SK-N-SH (cell line): ENCODE measurements around the gene SLC9A5. TPM values are rescaled to one million over a fixed set of nuclear protein-coding genes. Genes with fewer than 3 reads are reported as not detected.

Experiments used
- CTCF ChIA-PET: fragments of 300-600, 350-600 bp; formaldehyde crosslinking; extraction: SDS; loops from one replicate; lab custom pipeline; 2021; lab: Yijun Ruan, JAX
- POLR2A ChIA-PET: fragments of 350-600 bp; sonication (Branson Sonifier 250); formaldehyde crosslinking; extraction: SDS; loops from one replicate; lab custom pipeline; 2020; ENCODE audit warnings: antibody characterized with exemption, inconsistent platforms; lab: Yijun Ruan, JAX
- DNase-seq: peaks from one replicate; pipeline ENCODE4 v3.0.0; 2012
- H2AFZ ChIP-seq: fragments of 200-600 bp; sonication (generic); 2 replicates; pipeline ENCODE4 v1.8.1; 2016; ENCODE audit warnings: antibody characterized with exemption, mild to moderate bottlenecking, low read depth
- H3F3A ChIP-seq: fragments of 200-600 bp; sonication (generic); replicated peaks from 2 replicates; pipeline ENCODE3; 2016; ENCODE audit warnings: antibody characterized with exemption, mild to moderate bottlenecking; ENCODE audit not compliant: insufficient read depth
- H3K27ac ChIP-seq, 2 experiments: fragments of 200-500 bp in 1 of 2; fragments of 200-600 bp in 1 of 2; sonication (Bioruptor generic) in 1 of 2; sonication (generic), shearing (Covaris generic) in 1 of 2; 2 replicates each; pipeline versions ENCODE4 v1.5.1 to v1.6.1; 2014 to 2016; ENCODE audit warnings: low read depth in 2 of 2, inconsistent platforms in 1 of 2, low read length in 1 of 2, mild to moderate bottlenecking in 1 of 2, mixed read lengths in 1 of 2
- H3K27me3 ChIP-seq: fragments of 200-600 bp; sonication (generic), shearing (Covaris generic); 2 replicates; pipeline ENCODE4 v1.6.1; 2016; ENCODE audit warnings: mixed run types; ENCODE audit not compliant: insufficient read depth
- H3K36me3 ChIP-seq, 2 experiments: fragments of 200-500 bp in 1 of 2; fragments of 200-600 bp in 1 of 2; sonication (Bioruptor generic) in 1 of 2; sonication (generic) in 1 of 2; replicated peaks in 1 of 2; 2 replicates each; pipeline versions ENCODE3 to v1.5.1; 2014 to 2016; ENCODE audit warnings: low read length in 1 of 2, mild to moderate bottlenecking in 1 of 2; ENCODE audit not compliant: insufficient read depth in 2 of 2, control insufficient read depth in 1 of 2
- H3K4me1 ChIP-seq, 2 experiments: fragments of 200-500 bp in 1 of 2; fragments of 200-600 bp in 1 of 2; sonication (Bioruptor generic) in 1 of 2; sonication (generic), shearing (Covaris generic) in 1 of 2; 2 replicates each; pipeline versions ENCODE4 v1.5.1 to v1.6.1; 2014 to 2016; ENCODE audit warnings: low read depth in 1 of 2, low read length in 1 of 2, mixed run types in 1 of 2; ENCODE audit not compliant: insufficient read depth in 2 of 2, control insufficient read depth in 1 of 2
- H3K4me2 ChIP-seq: fragments of 200-600 bp; sonication (generic), shearing (Covaris generic); 2 replicates; pipeline ENCODE4 v1.6.1; 2017; ENCODE audit warnings: mixed run types
- H3K4me3 ChIP-seq, 2 experiments: fragments of 200-500 bp in 1 of 2; fragments of 200-600 bp in 1 of 2; sonication (Bioruptor generic) in 1 of 2; sonication (generic), shearing (Covaris generic) in 1 of 2; 2 replicates each; pipeline versions ENCODE4 v1.5.1 to v1.8.1; 2014 to 2016; ENCODE audit warnings: low read depth in 2 of 2, inconsistent platforms in 1 of 2, low read length in 1 of 2, mild to moderate bottlenecking in 1 of 2, mixed read lengths in 1 of 2, moderate library complexity in 1 of 2
- H3K79me2 ChIP-seq: fragments of 200-600 bp; sonication (generic); 2 replicates; pipeline ENCODE4 v1.8.1; 2017; ENCODE audit warnings: mild to moderate bottlenecking; ENCODE audit not compliant: insufficient read depth
- H3K9ac ChIP-seq: fragments of 200-600 bp; sonication (generic); 2 replicates; pipeline ENCODE4 v1.6.1; 2017; ENCODE audit warnings: mixed run types
- H3K9me2 ChIP-seq: fragments of 200-600 bp; sonication (generic); 2 replicates; pipeline ENCODE4 v1.6.1; 2017; ENCODE audit warnings: mixed run types
- H3K9me3 ChIP-seq: fragments of 200-600 bp; sonication (generic); 2 replicates; pipeline ENCODE4 v1.6.1; 2017; ENCODE audit warnings: mixed run types, mild to moderate bottlenecking, moderate library complexity
- H4K20me1 ChIP-seq: fragments of 200-600 bp; sonication (generic); 2 replicates; pipeline ENCODE4 v1.6.1; 2017; ENCODE audit warnings: mild to moderate bottlenecking, mixed run types; ENCODE audit not compliant: insufficient read depth
- CHD2 ChIP-seq: fragments of 150-350 bp; IDR thresholded peaks from 2 replicates; pipeline ENCODE4 v1.6.1; 2018; ENCODE audit warnings: low read length; ENCODE audit not compliant: partially characterized antibody
- ELF1 ChIP-seq: IDR thresholded peaks from 2 replicates; pipeline ENCODE4 v1.4.0; 2012
- EP300 ChIP-seq, 2 experiments: IDR thresholded peaks; 2 replicates each; pipeline versions ENCODE4 v1.4.0 to v1.6.1; 2012; ENCODE audit warnings: borderline replicate concordance in 1 of 2, low read depth in 1 of 2, low read length in 1 of 2
- EZH2phosphoT487 ChIP-seq: fragments of 200-600 bp; sonication (generic); IDR thresholded peaks from 2 replicates; pipeline ENCODE4 v1.6.1; 2017; ENCODE audit warnings: low read depth, mixed run types, mild to moderate bottlenecking, antibody characterized with exemption, moderate library complexity, borderline replicate concordance
- FOSL2 ChIP-seq: IDR thresholded peaks from 2 replicates; pipeline ENCODE4 v1.4.0; 2012; ENCODE audit warnings: low read depth, mild to moderate bottlenecking, moderate library complexity, borderline replicate concordance
- FOXJ3 ChIP-seq: sonication (generic); formaldehyde crosslinking; IDR thresholded peaks from 2 replicates; pipeline ENCODE4 v1.5.1; 2020; ENCODE audit warnings: mild to moderate bottlenecking, missing genetic modification reagents
- FOXM1 ChIP-seq: IDR thresholded peaks from 2 replicates; pipeline ENCODE4 v1.4.0; 2012; ENCODE audit warnings: low read depth, mild to moderate bottlenecking
- GABPA ChIP-seq: IDR thresholded peaks from 2 replicates; pipeline ENCODE4 v1.4.0; 2012; ENCODE audit warnings: low read depth, mild to moderate bottlenecking
- GATA2 ChIP-seq: sonication (generic); formaldehyde crosslinking; IDR thresholded peaks from 2 replicates; pipeline ENCODE4 v1.5.0; 2020; ENCODE audit warnings: mild to moderate bottlenecking, missing genetic modification reagents
- JUND ChIP-seq: IDR thresholded peaks from 2 replicates; pipeline ENCODE4 v1.4.0; 2012
- MXI1 ChIP-seq: IDR thresholded peaks from 2 replicates; pipeline ENCODE4 v1.6.1; 2012; ENCODE audit warnings: mild to moderate bottlenecking, low read depth, low read length, improper control_type of control experiment
- NRF1 ChIP-seq: IDR thresholded peaks from 2 replicates; pipeline ENCODE4 v1.6.1; 2012; ENCODE audit warnings: low read depth, mild to moderate bottlenecking, low read length
- POLR2AphosphoS5 ChIP-seq: IDR thresholded peaks from 2 replicates; pipeline ENCODE4 v1.6.1; 2012; ENCODE audit warnings: low read depth, low read length
- RAD21 ChIP-seq: IDR thresholded peaks from 2 replicates; pipeline ENCODE4 v1.6.1; 2012; ENCODE audit warnings: mild to moderate bottlenecking, low read length
- RFX5 ChIP-seq: IDR thresholded peaks from 2 replicates; pipeline ENCODE4 v1.6.1; 2012; ENCODE audit warnings: mild to moderate bottlenecking, improper control_type of control experiment, low read length
- TEAD4 ChIP-seq: IDR thresholded peaks from 2 replicates; pipeline ENCODE4 v1.4.0; 2012; ENCODE audit warnings: mild to moderate bottlenecking, borderline replicate concordance; ENCODE audit not compliant: insufficient read depth
- USF2 ChIP-seq: fragments of 150-350 bp; IDR thresholded peaks from 2 replicates; pipeline ENCODE4 v1.6.1; 2017; ENCODE audit warnings: antibody characterized with exemption, low read length, low read depth, borderline replicate concordance
- YY1 ChIP-seq: IDR thresholded peaks from 2 replicates; pipeline ENCODE4 v1.4.0; 2012; ENCODE audit warnings: low read depth, mild to moderate bottlenecking
- WGBS: methylation state at CpG from one replicate; pipeline ENCODE4 v1.1.6; 2017; ENCODE audit warnings: low lambda C conversion rate; 5-methylcytosine and 5-hydroxymethylcytosine counted together
- polyA plus RNA-seq, 3 experiments: library from polyadenylated mRNA; depleted of rRNA; stranded (reverse); fragments of >200 nt; gene quantifications; 2 replicates each; pipeline ENCODE4 v1.2.3, GENCODE V29; 2012
- TF ChIP-seq, protein P1 (sequence below): IDR thresholded peaks from 2 replicates; pipeline ENCODE4; 2012
- TF ChIP-seq, protein P2 (sequence below): IDR thresholded peaks from 2 replicates; pipeline ENCODE4 v1.4.0; 2012; ENCODE audit warnings: low read depth

SLC9A5 gene
- polyA plus RNA-seq, 1 of the 3 experiments (the other 2 are of a cell fraction), result 4.1 TPM

GRCh38 chr16:67245674-67246080 is 3.1 kb upstream of the SLC9A5 start:
- Histone ChIP-seq H3K36me3 (peaks cover 0 to 5% of the 10 kb centered on the region in 2 experiments), H3K27me3 (no peaks in the 10 kb centered on the region)
- TF ChIP-seq CHD2, result peak; percentile 7
- no peak for TF ChIP-seq FOXM1
- TF ChIP-seq RFX5, result no peak
- peak; percentile 50; the same call in 1 of the 2 replicates for TF ChIP-seq USF2
- no peak for TF ChIP-seq JUND
- no peak for TF ChIP-seq TEAD4
- TF ChIP-seq MXI1, result peak; percentile 77
- TF ChIP-seq, protein P1, sequence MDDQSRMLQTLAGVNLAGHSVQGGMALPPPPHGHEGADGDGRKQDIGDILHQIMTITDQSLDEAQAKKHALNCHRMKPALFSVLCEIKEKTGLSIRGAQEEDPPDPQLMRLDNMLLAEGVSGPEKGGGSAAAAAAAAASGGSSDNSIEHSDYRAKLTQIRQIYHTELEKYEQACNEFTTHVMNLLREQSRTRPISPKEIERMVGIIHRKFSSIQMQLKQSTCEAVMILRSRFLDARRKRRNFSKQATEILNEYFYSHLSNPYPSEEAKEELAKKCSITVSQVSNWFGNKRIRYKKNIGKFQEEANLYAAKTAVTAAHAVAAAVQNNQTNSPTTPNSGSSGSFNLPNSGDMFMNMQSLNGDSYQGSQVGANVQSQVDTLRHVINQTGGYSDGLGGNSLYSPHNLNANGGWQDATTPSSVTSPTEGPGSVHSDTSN, result no peak
- no peak for TF ChIP-seq POLR2AphosphoS5
- TF ChIP-seq, protein P2, sequence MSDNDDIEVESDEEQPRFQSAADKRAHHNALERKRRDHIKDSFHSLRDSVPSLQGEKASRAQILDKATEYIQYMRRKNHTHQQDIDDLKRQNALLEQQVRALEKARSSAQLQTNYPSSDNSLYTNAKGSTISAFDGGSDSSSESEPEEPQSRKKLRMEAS, result no peak
- TF ChIP-seq, all 33 proteins: peak for 3
- H3K79me2 ChIP-seq, result peaks cover 50% of the 10 kb centered on the region
- H3K9me2 ChIP-seq, result no peaks in the 10 kb centered on the region
- H3K4me1 ChIP-seq, result peaks cover 51 to 59% of the 10 kb centered on the region in 2 experiments
- peak overlapping the region; percentile 98 for H3K4me2 ChIP-seq
- H4K20me1 ChIP-seq, result no peaks in the 10 kb centered on the region
- WGBS, result 48% methylated on average over 4 of the region's 8 CpGs
- H3K4me3 ChIP-seq, result peak overlapping the region; percentile 92 to 95
- no peak for DNase-seq
- peak overlapping the region; percentile 96 for H3K27ac ChIP-seq
- peak overlapping the region; percentile 88 for H3K9ac ChIP-seq
- H3K9me3 ChIP-seq, result no peaks in the 10 kb centered on the region
- H3F3A ChIP-seq, result peaks cover 49% of the 10 kb centered on the region
- ChIA-PET POLR2A (interaction anchor here (0.6 to 4.0 kb wide), 2 partner anchors 19 to 66 kb away, joined by 4 to 14 read pairs; partner anchors contain the start of gene TMEM208), CTCF (interaction anchor here (0.9 to 4.5 kb wide), 9 partner anchors 11 to 292 kb away, joined by 3 to 21 read pairs (median 5); partner anchors contain the start of genes PLEKHG4 and TMEM208)
- peak overlapping the region; percentile 45; the same call in 1 of the 2 replicates for H2AFZ ChIP-seq

DNA sequence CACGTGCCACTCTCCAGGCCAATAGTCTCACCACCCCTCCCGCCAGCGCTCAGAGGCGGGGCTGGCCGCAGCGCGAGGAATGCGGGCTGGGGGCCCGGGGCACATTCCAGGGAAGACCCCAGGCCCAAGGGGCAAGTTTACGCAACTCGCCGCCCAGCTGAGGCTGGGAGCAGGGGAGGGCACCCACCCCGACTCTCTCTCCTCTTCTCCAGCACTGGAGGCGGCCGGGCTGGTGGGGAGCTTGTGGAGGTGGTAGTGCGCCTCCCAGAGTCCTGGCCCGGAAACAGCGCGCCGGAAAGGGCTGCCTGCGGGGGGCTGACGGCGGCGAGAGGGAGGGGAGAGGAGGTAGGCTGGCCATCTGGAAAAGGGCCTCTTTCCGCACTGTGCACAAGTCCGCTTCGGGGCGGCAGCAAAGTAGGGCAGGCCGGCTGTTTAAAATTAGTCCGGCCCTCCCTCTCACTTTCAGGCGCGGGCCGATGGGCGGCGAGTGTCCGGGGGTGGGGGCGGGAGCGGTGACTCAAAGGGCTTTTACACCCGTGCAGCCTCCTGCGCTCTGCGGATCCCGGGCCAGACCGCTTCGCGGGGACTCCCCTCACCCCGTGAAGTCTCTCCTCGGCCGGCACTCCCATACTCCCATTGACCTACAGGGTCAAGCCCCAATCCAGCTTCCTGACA is 2.6 kb upstream of the SLC9A5 start:
- peak overlapping the region; percentile 92 to 95 for H3K4me3 ChIP-seq
- H3K79me2 ChIP-seq, result peaks cover 49% of the 10 kb centered on the region
- H4K20me1 ChIP-seq, result no peaks in the 10 kb centered on the region
- no peaks in the 10 kb centered on the region for H3K9me2 ChIP-seq
- H3K9ac ChIP-seq, result peak overlapping the region; percentile 88
- peak; percentile 91 for DNase-seq
- peak overlapping the region; percentile 98 for H3K4me2 ChIP-seq
- peaks cover 47 to 55% of the 10 kb centered on the region in 2 experiments for H3K4me1 ChIP-seq
- CTCF ChIA-PET, result interaction anchor here (0.9 to 4.5 kb wide), 10 partner anchors 8 to 91 kb away, joined by 3 to 21 read pairs (median 6); partner anchors contain the start of genes PLEKHG4 and TMEM208
- H3K36me3 ChIP-seq, result peaks cover 0 to 5% of the 10 kb centered on the region in 2 experiments
- no peaks in the 10 kb centered on the region for H3K9me3 ChIP-seq
- peak overlapping the region; percentile 45; the same call in 1 of the 2 replicates for H2AFZ ChIP-seq
- peaks cover 51% of the 10 kb centered on the region for H3F3A ChIP-seq
- no peaks in the 10 kb centered on the region for H3K27me3 ChIP-seq
- 0% methylated on average over 20 of the region's 48 CpGs for WGBS
- POLR2A ChIA-PET, result interaction anchor here (0.6 to 4.0 kb wide), 2 partner anchors 20 to 67 kb away, joined by 4 to 14 read pairs; partner anchors contain the start of gene TMEM208
- H3K27ac ChIP-seq, result peak overlapping the region; percentile 96
- TF ChIP-seq GABPA (peak; percentile 73), USF2 (no peak), TEAD4 (peak; percentile 64; the same call in 1 of the 2 replicates), EP300 (IDR thresholded peaks at IDR 0.05; ENCODE audit: borderline replicate concordance in 1 of 2, low read depth in 1 of 2, low read length in 1 of 2) (peak; percentile 9 to 14; a peak in 3 of 4 replicates), FOXM1 (no peak; the same call in 1 of the 2 replicates), NRF1 (0 out of 2 replicates have a peak, but pooled peaks have one; percentile 5), RFX5 (no peak), FOXJ3 (no peak), POLR2AphosphoS5 (no peak; the same call in 1 of the 2 replicates), ELF1 (no peak; the same call in 1 of the 2 replicates), EZH2phosphoT487 (no peak), GATA2 (CRISPR knock-in tag) (no peak), CHD2 (no peak), RAD21 (no peak), JUND (no peak), YY1 (no peak), FOSL2 (no peak)
- TF ChIP-seq, protein P1, result peak; percentile 8; the same call in 1 of the 2 replicates
